CD4-positive, alpha-beta T cell treated with Interleukin-6 for 4 hours (primary cell): Measurements from ENCODE around the gene MAP7D1.

ENCODE experiments used
- DNase-seq: peaks from one replicate; pipeline ENCODE4 v3.0.0-alpha.2; 2020; ENCODE audit warnings: mixed read lengths

MAP7D1 gene

GRCh38 chr1:36128126-36128904 is 27.6 kb upstream of the MAP7D1 start:
- no peak for DNase-seq

GRCh38 chr1:36128905-36129206 is 27.1 kb upstream of the MAP7D1 start:
- DNase-seq = no peak

DNA sequence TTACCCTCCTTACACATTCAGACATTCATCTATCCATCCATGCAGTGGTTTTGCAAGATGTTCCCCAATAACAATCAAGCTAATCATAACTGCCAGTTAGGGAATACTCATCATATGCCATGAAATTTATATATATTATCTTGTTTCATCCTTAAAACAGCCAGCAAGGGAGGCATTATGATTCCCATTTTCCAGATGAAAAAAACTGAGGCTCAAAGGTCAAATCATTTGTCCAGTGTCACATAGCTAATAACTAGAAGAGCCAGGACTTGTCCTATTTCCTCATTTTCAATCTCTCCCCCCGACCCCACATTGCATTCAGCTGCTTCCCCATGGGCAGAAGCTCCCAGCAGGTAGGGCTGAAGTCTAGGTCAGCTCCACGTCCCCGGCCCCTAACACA is 23.9 kb upstream of the MAP7D1 start:
- no peak for DNase-seq

DNA sequence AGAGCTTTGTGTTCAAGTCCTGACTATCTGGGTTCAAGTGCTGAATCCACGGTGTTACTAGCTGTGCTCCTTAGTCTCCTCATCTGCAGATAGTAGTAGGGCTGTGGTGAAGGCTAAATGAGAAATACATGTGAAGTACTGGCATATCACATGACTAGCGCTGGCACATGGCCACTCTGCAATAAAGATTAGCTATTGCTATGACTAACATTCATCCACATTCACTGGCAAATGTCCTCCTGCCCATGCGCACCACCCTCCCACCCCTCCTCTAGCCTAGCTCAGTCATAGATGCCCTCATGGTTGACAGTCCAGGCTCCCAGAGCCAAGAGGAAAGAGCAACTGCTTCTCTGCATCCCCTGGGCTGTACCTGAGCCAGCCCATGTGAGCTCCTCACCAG is 22.5 kb upstream of the MAP7D1 start:
- no peak for DNase-seq

GRCh38 chr1:36134031-36134430 is 21.9 kb upstream of the MAP7D1 start:
- no peak for DNase-seq

DNA sequence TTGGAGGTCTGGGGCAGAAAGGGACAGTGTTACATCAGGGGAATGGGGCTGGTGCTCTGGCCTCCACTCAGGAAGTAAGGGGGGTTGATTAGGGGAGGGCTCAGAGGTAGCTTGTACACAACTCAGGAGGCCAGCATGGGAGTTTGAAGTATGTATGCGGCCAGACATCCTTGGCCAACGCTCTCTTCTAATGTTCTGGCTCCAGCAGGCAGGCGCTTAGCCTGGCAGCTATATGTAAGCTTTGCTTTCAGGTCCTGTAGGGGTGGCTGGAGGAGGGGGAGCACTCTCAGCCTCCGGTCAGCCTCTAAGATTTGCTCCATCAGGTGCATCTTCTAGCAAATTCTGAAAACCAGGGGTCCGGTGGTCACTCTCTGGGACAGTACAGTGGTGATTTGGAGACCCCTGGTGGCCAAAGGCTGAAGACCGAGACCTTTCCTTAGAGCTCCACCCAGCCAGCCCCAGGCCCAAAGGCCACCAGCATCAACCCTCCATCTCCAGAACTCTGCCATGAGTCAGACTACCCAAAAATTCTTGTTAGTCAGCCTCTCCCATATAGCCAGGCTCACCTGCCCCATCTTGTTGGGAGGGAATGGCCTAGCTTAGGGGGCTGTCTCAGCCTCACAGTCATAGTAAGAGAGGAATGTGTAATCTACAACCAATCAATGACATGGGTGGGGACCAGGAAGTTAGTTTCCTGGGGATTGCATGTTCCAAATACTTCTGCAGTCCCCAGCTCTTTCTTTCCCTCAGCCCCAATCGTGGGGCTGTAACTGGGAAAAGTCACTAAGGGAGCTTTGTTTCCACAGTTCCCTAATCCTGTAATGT is 21.2 kb upstream of the MAP7D1 start:
- peak; percentile 53 for DNase-seq

DNA sequence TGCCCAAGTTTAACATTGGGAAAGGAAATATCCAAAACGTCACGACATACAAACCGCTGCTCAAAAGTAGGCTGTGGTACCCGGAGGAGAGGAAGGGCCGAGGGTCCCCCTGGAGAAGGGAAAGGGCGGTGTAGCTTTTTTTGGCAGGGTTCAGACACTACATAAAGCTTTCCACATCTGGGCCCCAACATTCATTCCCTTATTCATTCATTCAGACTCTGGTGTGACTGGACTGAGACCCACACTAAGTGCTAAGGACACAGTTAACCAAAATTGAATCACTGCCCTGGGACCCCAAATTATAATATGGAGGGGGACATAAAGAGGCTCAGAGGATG is 20.7 kb upstream of the MAP7D1 start:
- no peak for DNase-seq

GRCh38 chr1:36135796-36136195 is 20.2 kb upstream of the MAP7D1 start:
- no peak for DNase-seq

- no peak for DNase-seq
Measured at GRCh38 chr1:36136535-36136934, 19.4 kb upstream of the MAP7D1 start.

DNA sequence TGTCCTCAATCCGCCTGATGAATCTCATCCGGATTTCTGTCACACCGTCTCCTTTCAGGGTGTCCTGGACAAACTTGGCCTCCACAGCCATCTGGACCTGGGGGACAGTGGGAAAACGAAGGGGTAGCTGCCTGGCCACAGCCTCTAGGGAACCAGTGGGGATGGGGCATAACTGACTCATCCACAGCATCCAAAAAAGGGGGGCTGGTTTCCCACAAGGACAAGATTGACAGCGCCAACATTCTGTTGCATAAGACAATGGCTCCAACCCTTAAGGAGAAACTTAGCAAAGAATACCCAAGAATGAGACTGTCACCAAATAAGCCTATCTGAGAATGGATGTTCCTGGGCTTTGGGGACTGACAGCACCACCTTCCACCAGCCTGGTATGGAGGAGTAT is 18.7 kb upstream of the MAP7D1 start:
- DNase-seq = no peak

DNA sequence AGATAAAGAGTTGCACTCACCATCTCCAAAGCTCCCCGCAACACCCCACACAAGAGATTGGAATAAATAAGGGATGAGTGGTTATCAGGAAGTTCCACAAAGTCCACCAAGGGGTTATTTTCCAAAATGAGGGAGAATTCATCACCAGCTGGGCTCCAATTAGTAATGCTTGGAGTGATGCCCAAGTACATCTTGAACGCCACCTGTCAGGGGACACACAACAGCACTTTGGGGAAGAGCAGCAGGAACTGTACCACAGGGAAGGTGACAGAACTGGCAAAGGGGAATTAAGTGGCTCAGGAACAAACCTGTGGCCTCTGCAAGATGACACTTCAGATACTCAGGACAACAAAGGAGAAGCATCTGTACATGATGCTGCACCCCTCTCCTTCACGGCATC is 18.2 kb upstream of the MAP7D1 start:
- no peak for DNase-seq

DNA sequence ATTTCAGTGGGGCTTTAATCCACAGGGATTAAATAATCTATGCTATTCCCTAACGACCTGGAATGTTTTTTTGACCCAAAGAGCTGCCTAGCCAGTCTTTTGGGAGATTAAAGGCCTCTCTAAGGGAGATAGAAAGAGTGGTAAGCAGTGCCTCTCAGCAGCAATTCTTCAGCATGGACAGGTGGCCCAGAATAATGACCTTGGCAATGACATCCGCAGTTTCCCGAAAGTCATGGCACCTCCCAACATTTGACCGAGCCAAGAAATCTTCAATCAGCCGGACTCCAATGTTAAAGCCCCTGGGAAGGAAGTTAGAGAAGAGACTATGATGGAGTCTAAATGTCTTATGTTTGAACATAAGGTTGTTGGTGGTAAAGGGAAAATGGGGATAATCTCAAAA is 16.4 kb upstream of the MAP7D1 start:
- no peak for DNase-seq

DNA sequence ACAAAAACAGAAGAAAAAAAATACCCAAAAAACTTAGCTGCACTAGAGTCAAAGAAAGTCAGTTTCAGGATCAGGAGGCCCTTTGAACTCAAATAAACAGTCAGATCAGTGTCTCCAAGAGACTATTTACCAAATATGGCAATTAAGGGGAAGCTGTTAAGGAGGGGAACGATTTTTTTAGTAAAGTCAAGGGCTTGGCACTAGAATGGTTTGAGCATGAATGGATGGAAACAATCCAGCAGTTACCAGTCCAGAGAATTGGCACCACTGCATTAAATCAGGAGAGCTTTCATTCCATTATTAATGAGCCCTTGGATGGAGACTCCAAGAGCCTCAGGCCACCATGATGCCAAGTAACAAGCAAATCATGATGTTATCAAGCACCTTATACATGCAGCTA is 13.8 kb upstream of the MAP7D1 start:
- no peak for DNase-seq

GRCh38 chr1:36143424-36143823 is 12.5 kb upstream of the MAP7D1 start:
- no peak for DNase-seq

- no peak for DNase-seq
Measured at GRCh38 chr1:36144413-36144812, 11.5 kb upstream of the MAP7D1 start.

- DNase-seq = no peak
Measured at GRCh38 chr1:36148821-36149236, 7.1 kb upstream of the MAP7D1 start.

DNA sequence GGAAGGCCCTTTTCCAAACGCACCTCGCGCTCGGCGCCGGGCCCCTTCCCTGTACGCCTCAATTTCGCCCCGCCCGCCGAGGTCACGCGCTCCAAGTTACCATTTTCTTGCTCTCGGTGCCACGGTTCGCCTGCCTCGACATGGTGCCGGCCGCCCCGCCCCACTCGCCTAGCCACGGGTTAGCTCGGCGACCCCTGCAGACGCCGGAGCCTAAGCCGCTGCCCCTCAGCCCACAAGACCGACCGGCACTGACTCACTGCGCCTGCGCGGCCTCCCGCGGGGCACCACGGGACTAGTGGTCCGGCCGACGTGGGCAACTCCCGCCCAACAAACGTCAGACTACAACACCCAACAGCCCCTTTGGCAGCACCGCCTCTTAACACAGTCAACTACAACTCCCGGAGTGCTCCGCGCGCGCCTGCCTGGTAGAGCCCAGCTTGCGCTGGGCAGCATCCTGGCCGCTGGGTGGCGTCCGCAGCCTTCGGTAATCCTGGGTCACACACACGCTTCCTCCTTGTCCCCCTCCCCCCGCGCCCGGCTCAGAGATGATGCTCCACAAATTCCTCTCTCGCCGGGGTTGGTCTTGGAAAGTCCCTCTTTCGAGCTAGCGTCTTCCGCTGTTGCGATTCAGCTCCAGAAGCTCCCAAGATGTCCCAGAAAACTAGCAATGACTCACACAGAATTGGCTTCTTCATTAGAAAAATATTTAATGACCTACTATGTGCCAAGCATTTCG is 6.6 kb upstream of the MAP7D1 start, which contains the start of gene TRAPPC3:
TSS of gene TRAPPC3 (minus strand) at position 250 of the 736 bp plus-strand sequence. CDS start at position 142, 108 bp downstream.
- peak; percentile 100 for DNase-seq

GRCh38 chr1:36149973-36150295 is 6.0 kb upstream of the MAP7D1 start:
- no peak for DNase-seq

DNA sequence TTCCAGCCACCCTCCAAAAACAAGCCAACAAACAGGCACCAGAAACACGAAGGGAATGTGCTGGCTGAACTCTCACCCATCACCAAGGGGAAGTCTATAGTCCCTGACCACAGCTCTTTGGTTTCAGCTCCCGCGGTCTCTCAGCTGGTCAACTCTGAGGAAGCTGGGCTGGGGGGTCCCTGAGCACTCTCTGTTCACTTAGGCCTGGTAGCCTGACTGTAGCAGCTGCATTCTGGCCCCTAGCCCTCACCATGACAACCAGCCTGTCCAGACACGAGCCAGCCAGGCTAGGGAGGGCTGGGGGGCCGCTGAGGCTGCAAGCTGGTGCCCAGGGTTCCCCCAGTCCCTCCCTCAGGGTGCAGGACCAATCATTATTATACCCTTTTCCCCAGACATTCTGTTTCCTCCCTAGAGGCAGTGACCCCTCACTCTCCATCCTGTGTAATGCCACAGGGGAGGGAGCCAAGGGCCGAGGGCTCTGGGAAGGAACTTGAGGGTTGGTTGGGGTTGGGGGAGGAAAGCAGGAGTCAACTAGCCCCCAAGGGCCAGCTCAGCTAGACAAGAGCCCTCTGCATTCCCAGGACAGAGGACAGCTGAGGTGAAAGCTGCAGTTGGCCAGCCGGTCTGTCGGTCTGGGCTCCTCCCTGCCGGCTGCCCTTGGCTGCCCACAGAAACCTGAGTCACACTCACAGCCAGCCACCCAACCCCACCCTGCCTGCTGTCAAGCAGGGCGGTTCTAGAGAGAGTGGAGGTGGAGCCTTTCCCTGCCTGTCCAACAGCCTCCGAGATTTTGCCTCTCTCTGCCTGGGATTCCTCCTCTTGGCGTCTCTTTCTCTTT is 5.4 kb upstream of the MAP7D1 start:
- DNase-seq = peak; percentile 79

GRCh38 chr1:36151134-36151844 is 4.7 kb upstream of the MAP7D1 start:
- DNase-seq = no peak

- peak; percentile 77 for DNase-seq
Measured at GRCh38 chr1:36151845-36152203, 4.1 kb upstream of the MAP7D1 start.

GRCh38 chr1:36153476-36153875 is 2.5 kb upstream of the MAP7D1 start:
- DNase-seq = no peak
